K562 (cell line): ENCODE measurements around the gene EVL.

ENCODE experiments used
- CBX1 ChIP-seq: sonication (generic); IDR thresholded peaks from 2 replicates; pipeline ENCODE4 v1.6.1; 2016; ENCODE audit warnings: antibody characterized with exemption, low read depth, mild to moderate bottlenecking
- TF ChIP-seq, protein P1 (sequence below), 3 experiments: IDR thresholded peaks in 2 of 3; conservative IDR thresholded peaks in 1 of 3; 2 replicates each; pipeline ENCODE4 v1.5.1; 2011 to 2012; ENCODE audit warnings: low read length in 3 of 3, mild to moderate bottlenecking in 3 of 3, control low read depth in 2 of 3, improper control_type of control experiment in 1 of 3, inconsistent platforms in 1 of 3, low read depth in 1 of 3, mixed read lengths in 1 of 3, moderate library complexity in 1 of 3; ENCODE audit not compliant: insufficient read depth in 2 of 3
- TF ChIP-seq, protein P2 (sequence below): fragments of 250-450 bp; sonication (Bioruptor Pico); IDR thresholded peaks from 2 replicates; pipeline ENCODE4 v1.4.0; 2020; ENCODE audit warnings: mild to moderate bottlenecking, moderate library complexity

- TF ChIP-seq, protein P1, sequence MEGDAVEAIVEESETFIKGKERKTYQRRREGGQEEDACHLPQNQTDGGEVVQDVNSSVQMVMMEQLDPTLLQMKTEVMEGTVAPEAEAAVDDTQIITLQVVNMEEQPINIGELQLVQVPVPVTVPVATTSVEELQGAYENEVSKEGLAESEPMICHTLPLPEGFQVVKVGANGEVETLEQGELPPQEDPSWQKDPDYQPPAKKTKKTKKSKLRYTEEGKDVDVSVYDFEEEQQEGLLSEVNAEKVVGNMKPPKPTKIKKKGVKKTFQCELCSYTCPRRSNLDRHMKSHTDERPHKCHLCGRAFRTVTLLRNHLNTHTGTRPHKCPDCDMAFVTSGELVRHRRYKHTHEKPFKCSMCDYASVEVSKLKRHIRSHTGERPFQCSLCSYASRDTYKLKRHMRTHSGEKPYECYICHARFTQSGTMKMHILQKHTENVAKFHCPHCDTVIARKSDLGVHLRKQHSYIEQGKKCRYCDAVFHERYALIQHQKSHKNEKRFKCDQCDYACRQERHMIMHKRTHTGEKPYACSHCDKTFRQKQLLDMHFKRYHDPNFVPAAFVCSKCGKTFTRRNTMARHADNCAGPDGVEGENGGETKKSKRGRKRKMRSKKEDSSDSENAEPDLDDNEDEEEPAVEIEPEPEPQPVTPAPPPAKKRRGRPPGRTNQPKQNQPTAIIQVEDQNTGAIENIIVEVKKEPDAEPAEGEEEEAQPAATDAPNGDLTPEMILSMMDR (IDR thresholded peaks at IDR 0.05 in 2 of 3, conservative IDR thresholded peaks at IDR 0.05 in 1 of 3; ENCODE audit: insufficient read depth in 2 of 3, low read depth in 1 of 3, low read length in 3 of 3) = no peak
- TF ChIP-seq, protein P2, sequence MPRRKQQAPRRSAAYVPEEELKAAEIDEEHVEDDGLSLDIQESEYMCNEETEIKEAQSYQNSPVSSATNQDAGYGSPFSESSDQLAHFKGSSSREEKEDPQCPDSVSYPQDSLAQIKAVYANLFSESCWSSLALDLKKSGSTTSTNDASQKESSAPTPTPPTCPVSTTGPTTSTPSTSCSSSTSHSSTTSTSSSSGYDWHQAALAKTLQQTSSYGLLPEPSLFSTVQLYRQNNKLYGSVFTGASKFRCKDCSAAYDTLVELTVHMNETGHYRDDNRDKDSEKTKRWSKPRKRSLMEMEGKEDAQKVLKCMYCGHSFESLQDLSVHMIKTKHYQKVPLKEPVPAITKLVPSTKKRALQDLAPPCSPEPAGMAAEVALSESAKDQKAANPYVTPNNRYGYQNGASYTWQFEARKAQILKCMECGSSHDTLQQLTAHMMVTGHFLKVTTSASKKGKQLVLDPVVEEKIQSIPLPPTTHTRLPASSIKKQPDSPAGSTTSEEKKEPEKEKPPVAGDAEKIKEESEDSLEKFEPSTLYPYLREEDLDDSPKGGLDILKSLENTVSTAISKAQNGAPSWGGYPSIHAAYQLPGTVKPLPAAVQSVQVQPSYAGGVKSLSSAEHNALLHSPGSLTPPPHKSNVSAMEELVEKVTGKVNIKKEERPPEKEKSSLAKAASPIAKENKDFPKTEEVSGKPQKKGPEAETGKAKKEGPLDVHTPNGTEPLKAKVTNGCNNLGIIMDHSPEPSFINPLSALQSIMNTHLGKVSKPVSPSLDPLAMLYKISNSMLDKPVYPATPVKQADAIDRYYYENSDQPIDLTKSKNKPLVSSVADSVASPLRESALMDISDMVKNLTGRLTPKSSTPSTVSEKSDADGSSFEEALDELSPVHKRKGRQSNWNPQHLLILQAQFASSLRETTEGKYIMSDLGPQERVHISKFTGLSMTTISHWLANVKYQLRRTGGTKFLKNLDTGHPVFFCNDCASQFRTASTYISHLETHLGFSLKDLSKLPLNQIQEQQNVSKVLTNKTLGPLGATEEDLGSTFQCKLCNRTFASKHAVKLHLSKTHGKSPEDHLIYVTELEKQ (CRISPR knock-in tag) = no peak
- no peak for TF ChIP-seq CBX1
These were observed 2.3 kb downstream of the EVL start for GRCh38 chr14:100067481-100067880.
